Prostate gland (tissue), 2 donors: ENCODE measurements around the gene KRTAP2-4.

Experiments
- POLR2A ChIP-seq: fragments of 450-650 bp; IDR thresholded peaks from one replicate; pipeline ENCODE4 v1.6.1; 2016; ENCODE audit warnings: antibody characterized with exemption, mild to moderate bottlenecking
- POLR2AphosphoS5 ChIP-seq: sonication (generic); formaldehyde crosslinking; IDR thresholded peaks from one replicate; pipeline ENCODE4 v1.6.1; 2017; ENCODE audit warnings: antibody characterized with exemption
- TF ChIP-seq, protein P1 (sequence below), 4 experiments: fragments of 200-600 bp in 2 of 4; fragments of 450-650 bp in 2 of 4; sonication (generic) in 2 of 4; IDR thresholded peaks; 1 replicate in 3 of 4; 2 replicates in 1 of 4; pipeline ENCODE4 v1.5.1; 2016 to 2019; ENCODE audit warnings: antibody characterized with exemption in 4 of 4, mild to moderate bottlenecking in 2 of 4, moderate library complexity in 2 of 4

DNA sequence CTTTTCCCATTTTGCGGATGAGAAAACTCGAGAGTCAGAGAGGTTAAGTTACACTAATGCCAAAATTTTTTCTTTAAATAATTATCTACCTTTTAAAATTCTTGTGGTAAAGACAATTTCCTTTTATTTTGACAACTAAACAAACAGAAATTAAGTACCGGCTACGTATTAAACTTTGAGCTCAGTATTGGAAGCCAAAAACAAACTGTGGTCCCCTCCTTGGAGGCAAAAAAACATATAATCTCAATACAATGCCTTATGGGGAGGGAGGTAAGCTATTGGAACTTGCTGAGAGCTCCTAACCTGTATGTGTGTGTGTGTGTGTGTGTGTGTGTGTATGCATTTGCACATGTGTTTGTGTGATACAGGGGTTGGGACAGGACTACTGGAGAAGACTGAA, 2.2 kb downstream of the KRTAP2-4 start:
- TF ChIP-seq, protein P1, sequence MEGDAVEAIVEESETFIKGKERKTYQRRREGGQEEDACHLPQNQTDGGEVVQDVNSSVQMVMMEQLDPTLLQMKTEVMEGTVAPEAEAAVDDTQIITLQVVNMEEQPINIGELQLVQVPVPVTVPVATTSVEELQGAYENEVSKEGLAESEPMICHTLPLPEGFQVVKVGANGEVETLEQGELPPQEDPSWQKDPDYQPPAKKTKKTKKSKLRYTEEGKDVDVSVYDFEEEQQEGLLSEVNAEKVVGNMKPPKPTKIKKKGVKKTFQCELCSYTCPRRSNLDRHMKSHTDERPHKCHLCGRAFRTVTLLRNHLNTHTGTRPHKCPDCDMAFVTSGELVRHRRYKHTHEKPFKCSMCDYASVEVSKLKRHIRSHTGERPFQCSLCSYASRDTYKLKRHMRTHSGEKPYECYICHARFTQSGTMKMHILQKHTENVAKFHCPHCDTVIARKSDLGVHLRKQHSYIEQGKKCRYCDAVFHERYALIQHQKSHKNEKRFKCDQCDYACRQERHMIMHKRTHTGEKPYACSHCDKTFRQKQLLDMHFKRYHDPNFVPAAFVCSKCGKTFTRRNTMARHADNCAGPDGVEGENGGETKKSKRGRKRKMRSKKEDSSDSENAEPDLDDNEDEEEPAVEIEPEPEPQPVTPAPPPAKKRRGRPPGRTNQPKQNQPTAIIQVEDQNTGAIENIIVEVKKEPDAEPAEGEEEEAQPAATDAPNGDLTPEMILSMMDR (IDR thresholded peaks at IDR 0.05), result no peak
- TF ChIP-seq POLR2A (no peak), POLR2AphosphoS5 (no peak)
